Measurements from ENCODE around the gene ABHD14A.

DNA sequence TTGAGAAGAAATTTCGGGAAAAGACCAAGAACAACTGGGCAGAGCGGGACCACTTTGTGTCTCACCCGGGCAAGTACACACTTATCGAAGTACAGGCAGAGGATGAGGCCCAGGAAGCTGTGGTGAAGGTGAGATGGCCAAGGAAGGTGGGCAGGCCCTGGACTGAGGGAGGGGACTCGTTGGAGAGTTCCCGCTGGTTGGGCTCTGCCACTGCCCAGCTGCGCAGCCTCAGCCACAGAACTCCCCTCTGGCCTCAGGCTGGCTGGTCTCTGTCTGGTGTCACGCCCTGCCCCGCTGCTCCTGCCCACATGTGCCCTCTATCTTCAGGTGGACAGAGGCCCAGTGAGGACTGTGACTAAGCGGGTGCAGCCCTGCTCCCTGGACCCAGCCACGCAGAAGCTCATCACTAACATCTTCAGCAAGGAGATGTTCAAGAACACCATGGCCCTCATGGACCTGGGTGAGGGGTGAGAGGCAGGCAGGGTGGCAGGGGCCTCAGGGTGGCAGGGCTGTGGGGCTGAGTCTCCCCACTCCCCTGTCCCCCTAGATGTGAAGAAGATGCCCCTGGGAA, 30.3 kb upstream of the ABHD14A start:
- TF ChIP-seq, protein P1, sequence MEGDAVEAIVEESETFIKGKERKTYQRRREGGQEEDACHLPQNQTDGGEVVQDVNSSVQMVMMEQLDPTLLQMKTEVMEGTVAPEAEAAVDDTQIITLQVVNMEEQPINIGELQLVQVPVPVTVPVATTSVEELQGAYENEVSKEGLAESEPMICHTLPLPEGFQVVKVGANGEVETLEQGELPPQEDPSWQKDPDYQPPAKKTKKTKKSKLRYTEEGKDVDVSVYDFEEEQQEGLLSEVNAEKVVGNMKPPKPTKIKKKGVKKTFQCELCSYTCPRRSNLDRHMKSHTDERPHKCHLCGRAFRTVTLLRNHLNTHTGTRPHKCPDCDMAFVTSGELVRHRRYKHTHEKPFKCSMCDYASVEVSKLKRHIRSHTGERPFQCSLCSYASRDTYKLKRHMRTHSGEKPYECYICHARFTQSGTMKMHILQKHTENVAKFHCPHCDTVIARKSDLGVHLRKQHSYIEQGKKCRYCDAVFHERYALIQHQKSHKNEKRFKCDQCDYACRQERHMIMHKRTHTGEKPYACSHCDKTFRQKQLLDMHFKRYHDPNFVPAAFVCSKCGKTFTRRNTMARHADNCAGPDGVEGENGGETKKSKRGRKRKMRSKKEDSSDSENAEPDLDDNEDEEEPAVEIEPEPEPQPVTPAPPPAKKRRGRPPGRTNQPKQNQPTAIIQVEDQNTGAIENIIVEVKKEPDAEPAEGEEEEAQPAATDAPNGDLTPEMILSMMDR (IDR thresholded peaks at IDR 0.05) = no peak
- TF ChIP-seq POLR2A (IDR thresholded peaks at IDR 0.05) = no peak

Data from lower leg skin (tissue), 3 donors.